CD1c-positive myeloid dendritic cell (primary cell): Measurements from ENCODE around the gene CDKN2B.
"Not testable (repeated sequence)": the region's sequence is repeated elsewhere in the genome, so short reads cannot be mapped to it uniquely, and the experiment has no call there.

ENCODE experiments used
- DNase-seq: peaks from one replicate; pipeline ENCODE4 v3.0.0-alpha.2; 2016; ENCODE audit errors: extremely low spot score

The CDKN2B gene, protein sequence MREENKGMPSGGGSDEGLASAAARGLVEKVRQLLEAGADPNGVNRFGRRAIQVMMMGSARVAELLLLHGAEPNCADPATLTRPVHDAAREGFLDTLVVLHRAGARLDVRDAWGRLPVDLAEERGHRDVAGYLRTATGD

DNA sequence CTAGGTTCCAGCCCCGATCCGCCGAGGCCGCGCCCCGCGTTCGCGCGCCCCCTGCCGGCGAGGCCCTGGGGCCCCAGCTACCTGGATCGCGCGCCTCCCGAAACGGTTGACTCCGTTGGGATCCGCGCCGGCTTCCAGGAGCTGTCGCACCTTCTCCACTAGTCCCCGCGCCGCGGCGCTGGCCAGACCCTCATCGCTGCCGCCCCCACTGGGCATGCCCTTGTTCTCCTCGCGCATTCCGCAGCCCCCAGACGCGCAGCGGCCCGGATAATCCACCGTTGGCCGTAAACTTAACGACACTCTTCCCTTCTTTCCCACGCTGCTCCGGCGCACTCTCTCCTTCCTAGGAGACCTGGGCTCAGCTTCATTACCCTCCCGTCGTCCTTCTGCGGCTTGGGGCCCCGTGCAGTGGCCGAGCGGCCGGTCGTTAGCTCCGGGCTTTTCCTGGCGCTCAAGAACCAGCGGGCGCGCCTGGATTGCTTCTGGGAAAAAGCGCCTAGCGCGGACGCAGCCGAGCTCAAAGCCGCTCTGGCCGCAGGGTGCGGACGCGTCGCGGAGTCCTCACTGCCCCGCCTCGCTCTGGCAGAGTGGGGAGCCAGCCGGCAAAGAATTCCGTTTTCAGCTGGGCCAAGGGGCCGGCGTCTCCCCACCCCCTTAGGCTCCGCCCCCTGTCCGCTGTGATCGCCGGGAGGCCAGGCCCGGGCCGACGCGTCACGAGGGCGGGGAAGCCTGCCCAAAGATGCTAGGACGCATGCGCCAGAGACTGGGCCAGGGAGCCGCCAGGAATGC lies at the start of gene CDKN2B:
TSS of gene CDKN2B (minus strand) at position 589 of the 789 bp plus-strand sequence. CDS start at position 237, 352 bp downstream.
- DNase-seq: peak; percentile 94

DNA sequence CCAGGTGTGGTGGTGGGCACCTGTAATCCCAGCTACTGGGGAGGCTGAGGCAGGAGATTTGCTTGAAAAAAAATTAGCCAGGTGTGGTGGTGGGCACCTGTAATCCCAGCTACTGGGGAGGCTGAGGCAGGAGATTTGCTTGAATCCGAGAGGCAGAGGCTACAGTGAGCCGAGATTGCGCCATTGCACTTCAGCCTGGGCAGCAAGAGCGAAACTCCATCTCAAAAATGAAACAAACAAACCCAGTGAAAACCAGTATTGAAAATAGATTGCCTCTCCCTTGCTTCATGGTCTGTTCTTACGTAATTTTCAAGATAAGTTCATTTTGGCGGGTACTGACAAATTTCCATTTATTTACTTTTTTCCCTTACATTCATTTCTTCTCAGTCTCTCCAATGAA lies 48.9 kb upstream of the CDKN2B start:
- not testable (repeated sequence) for DNase-seq

- DNase-seq: no peak
Measured at GRCh38 chr9:22056402-22056801, 47.3 kb upstream of the CDKN2B start.

DNA sequence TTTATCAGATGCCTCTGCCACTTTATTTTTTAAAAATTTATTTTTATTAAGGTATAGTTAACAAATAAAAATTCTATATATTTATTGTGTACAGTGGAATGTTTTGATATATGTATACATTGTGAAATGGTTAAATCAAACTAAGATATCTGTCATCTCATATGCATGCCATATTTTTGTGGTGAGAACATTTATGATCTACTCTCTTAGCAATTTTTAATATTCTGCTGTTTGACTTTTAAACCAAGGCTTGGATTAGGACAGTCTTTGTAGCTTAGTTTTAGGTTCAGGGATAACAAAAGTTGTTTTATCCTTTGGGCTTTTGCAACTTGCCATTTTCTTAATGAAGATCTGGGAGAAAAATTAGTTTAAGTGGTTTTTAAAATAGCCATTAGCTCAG lies 46.0 kb upstream of the CDKN2B start:
- no peak for DNase-seq

GRCh38 chr9:22054529-22054928 lies 45.4 kb upstream of the CDKN2B start:
- DNase-seq: no peak

GRCh38 chr9:22054076-22054475 lies 45.0 kb upstream of the CDKN2B start:
- no peak for DNase-seq

DNA sequence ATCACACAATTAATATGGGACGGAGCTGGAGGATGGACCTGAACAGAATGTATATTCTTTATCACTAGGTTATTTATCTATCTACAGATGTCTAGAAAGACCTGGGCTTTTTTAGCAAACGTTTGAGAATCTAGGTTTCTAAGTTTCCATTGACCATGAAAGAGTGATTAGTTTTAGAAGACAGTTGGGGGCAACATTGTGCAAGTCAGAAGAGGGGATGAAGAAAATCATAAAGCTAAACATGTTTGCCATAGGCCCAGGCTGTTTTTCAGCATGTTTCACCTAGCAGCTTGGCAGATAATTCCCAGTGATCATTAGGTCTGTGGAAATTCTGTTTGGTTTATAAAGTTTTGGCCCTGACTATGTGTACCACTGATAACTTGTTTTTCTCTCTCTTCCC lies 44.1 kb upstream of the CDKN2B start:
- DNase-seq: no peak

DNA sequence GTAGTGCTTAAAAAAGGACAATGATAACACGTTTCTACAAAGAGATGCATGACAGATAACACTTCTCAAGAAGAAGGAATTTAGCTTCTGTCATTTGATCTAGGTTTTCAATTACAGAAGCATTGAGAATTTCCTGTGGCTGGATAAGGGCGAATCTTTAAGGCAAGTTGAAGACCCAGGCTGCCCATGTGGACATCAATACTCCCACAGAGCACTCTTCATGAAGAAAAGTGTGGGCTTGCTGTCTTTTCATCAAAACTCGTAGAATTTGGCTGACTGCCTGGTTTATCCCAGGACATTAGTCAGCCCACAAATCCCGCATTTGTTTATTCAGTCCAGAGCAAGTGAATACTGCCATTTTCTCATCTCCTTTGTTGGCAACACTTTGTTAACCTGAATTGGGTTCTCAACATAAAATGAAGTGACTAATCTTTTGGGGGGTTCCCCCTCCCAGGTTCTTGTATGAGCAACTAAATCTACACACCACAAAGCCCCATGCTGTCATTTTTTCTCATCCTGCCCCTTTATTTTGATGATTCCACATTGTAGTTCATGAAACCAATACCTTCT lies 43.4 kb upstream of the CDKN2B start:
- DNase-seq: no peak

DNA sequence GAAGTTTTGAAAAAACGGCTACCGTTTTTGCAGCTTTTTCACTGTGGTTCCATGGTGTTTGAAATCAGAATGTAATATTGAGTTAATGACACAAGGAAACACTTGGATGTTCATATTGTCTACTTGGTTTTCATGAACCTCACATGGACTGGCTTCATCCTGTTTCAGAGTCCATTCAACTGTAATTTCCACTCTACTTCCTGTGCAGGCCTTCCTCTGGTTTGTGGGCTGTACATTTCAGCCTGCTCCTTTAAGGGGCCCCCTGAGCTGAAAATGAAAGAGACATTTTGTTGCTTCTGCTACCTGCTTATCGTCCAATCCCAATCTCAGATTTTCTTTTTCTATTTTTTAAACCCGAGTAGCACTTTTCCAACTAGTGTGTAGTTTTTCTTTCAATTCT lies 41.8 kb upstream of the CDKN2B start:
- DNase-seq: no peak

DNA sequence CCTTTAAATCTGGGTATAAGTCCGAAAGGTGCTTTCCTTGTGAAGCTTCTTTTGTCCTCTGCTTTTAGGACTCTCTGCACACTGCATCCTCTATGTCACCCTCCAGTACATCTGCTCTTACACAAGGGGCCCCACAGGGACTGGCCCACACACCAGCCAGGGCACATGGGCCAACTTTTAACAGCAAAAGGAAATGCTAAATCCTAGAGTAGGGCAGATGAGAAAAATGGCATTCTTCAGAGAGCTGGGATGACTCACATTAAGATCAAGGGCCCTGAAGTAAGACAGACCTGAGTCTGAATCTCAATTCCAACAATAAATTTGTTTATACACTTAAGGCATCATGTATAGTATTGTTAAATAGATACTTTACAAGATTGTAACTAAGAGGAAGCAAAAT lies 40.3 kb upstream of the CDKN2B start:
- DNase-seq: no peak

- no peak for DNase-seq
Measured at GRCh38 chr9:22047596-22047995, 38.5 kb upstream of the CDKN2B start.

- DNase-seq: no peak
Measured at GRCh38 chr9:22046243-22046885, 37.3 kb upstream of the CDKN2B start.

GRCh38 chr9:22045423-22045822 lies 36.3 kb upstream of the CDKN2B start:
- DNase-seq: no peak

GRCh38 chr9:22044583-22044982 lies 35.5 kb upstream of the CDKN2B start:
- no peak for DNase-seq

DNA sequence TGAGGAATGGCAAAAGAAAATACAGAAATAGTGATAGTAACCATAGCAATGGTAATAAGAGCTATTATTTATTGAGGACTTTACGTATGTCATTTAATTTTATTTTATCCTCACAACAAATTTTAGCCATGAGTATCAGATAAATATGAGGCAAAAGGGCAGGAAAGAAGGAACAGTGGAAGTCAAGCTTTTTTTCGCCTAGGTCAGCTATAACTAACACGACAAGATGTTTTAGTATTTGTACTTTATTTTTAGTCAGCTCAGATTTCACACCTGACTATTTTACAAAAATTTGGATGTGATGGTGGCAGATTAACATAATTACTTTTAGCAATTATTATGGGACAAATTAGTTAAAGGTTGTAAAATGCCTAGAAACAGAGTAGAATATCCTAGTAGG lies 34.8 kb upstream of the CDKN2B start:
- no peak for DNase-seq

DNA sequence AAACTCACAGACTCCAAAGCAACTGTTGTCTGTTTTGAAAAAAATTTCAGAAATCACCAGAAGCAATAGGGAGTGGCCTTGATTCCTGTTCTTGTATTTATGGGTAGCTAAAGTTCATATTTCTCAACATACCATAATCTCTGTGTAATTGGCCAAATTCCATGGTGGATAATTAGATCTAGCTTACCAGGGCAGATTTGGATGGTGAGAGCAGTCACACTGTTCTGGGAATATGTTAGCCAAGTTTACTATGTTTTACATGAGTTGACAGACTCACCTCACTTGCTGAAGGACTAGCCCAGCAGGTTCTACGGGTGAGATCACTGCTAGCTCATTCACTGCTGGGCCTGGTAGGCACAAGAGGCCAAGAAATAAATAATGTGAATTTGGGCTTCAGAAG lies 32.7 kb upstream of the CDKN2B start:
- DNase-seq: no peak

GRCh38 chr9:22041344-22041743 lies 32.2 kb upstream of the CDKN2B start:
- DNase-seq: no peak

DNA sequence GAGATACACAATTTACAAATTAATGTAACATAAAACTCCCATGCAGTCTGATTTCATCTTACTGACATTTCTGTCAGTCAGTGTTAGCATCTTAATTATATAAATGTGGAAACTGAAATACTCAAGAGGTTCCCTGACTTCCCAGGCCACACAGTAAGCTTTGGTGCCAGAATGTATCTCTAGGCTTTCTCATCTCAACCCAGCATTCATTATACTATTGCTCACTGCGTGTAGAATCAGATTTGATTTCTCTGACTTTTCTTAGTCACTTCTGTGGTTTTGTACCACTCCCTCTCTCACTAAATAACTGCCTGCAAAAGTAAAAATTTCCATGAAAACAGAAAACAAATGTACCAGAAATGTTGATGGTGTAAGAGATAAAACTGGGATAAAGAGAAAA lies 31.7 kb upstream of the CDKN2B start:
- DNase-seq: no peak

- no peak for DNase-seq
Measured at GRCh38 chr9:22039258-22039657, 30.2 kb upstream of the CDKN2B start.

GRCh38 chr9:22037954-22038690 lies 29.0 kb upstream of the CDKN2B start:
- peak; percentile 41 for DNase-seq

GRCh38 chr9:22036866-22037626 lies 27.9 kb upstream of the CDKN2B start:
- no peak for DNase-seq
